ENCODE data around the gene C6orf62.
A peak's percentile ranks its signal among the peaks of the same experiment; 100 is the strongest.
"Not testable (repeated sequence)": the region's sequence is repeated elsewhere in the genome, so short reads cannot be mapped to it uniquely, and the experiment has no call there.

The C6orf62 gene

DNA sequence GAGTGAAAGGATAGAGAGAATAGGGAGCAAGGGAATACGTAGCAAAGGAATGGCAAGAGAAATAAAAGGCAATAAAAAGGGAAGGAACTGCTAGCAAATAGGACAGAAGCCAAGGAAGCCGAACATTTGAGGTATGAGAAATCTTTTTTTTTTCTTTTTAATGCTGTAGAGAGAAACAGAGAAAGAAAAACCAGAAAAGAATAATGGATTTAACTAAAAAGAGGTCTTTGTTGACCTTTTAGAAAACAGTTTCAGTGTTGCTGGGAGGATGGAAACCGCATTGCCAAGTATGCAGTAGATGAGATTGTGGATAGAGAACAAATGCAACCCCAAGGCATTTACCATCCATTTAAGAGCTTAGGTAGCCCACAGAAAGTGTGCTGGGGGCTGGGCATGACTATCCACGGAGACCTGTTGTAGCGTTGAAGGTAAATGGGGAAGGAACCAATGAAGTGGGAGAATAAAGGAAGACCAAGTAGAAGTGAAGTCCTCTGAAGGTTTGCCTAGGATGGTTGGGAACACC, 23.3 kb upstream of the C6orf62 start:
- no peak for DNase-seq

DNA sequence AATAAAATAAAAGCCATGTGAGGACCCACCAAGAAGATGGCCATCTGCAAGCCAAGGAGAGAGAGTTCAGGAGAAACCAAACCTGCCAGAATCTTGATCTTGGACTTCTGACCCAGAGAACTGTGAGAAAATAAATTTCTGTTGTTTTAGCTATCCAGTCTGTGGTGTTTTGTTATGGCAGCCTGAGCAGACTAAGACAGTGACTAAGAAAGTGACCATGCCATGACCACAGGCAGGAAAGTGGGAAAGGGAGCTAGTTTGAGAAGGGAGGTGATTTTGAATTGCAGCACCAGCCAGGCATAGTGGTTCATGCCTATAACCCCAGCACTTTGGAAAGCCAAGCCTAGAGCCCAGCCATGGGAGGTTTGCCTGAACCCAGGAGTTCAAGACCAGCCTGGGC, 21.9 kb upstream of the C6orf62 start:
- DNase-seq, result no peak

DNA sequence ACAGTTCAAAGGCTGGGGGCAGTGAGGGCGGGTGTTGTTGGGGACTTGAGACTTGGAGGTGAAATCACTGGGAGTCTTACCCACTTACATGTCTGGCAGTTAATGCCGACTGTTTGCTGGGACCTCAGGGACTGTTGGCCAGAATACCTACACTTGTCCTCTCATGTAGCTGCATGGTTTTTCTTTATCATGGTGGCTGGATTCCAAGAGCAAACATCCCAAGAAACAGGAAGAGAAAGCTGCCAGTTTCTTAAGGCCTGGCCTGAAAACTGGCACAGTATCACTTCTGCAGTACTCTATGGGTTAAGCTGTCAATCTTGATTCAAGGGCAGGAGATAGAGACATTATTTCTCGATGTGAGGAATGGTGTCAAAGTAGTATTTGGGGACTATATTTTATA, 19.8 kb upstream of the C6orf62 start:
- no peak for DNase-seq

DNA sequence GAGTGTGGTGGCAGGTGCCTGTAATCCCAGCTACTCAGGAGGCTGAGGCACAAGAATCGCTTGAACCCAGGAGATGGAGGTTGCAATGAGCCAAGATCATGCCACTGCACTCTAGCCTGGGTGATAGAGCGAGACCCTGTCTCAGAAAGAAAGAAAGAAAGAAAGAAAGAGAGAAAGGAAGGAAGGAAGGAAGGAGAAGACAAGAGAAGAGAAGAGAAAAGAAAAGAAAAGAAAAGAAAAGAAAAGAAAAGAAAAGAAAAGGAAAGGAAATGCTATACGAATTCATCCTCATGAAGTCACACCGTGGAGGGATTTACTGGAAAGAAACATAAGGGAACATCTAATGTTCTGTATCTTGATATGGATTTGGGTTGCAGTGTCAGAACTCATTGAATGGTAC, 15.8 kb upstream of the C6orf62 start:
- not testable (repeated sequence) for DNase-seq

DNA sequence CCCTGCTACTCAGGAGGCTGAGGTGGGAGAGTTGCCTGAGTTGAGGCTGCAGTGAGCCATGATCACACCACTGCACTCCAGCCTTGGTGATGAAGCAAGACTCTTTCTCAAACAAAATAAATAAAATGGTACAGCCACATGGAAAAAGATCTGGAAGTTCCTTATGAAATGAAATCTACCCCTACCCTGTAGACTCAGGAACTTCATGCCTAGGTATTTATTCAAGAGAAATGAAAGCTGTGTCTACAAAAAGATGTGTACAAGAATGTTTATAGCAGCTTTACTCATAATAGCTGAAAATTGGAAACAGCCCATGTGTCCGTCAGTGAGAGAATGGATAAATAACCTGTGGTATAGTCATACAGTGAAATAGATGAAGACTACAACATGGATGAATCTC, 15.2 kb upstream of the C6orf62 start:
- no peak for DNase-seq

DNA sequence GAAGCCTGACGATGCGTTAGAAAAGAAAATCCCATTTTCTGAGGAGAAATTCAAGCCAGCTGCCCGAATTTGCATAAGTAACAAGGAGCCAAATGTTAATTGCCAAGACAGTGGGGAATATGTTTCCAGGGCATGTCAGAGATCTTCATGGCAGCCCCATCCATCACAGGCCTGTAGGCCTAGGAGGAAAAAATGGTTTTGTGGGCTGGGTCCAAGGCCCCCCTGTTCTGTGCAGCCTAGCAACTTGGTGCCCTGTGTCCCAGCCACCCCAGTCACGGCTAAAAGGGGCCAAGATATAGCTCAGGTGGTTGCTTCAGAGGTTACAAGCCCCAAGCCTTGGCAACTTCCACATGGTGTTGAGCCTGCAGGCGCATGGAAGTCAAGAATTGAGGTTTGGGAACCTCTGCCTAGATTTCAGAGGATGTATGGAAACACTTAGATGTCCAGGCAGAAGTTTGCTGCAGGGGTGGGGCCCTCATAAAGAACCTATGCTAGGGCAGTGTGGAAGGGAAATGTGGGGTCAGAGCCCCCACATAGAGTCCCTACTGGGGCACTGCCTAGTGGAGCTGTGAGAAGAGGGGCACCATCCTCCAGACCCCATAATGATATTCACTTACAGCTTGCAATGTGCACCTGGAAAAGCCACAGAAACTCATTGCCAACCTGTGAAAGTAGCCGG, 12.6 kb upstream of the C6orf62 start:
- not testable (repeated sequence) for DNase-seq

DNA sequence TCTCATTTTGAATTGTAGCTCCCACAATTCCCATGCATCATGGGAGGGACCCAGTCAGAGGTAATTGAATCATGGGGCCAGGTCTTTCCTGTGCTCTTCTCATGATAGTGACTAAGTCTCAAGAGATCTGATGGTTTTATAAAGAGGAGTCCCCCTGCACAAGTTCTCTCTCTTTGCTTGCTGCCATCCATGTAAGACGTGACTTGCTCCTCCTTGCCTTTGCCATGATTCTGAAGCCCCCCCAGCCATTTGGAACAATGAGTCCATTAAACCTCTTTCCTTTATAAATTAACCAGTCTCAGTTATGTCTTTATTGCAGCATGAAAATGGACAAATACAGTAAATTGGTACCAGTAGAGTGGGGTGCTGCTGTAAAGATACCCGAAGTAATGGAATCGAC, 11.7 kb upstream of the C6orf62 start:
- DNase-seq, result not testable (repeated sequence)

DNA sequence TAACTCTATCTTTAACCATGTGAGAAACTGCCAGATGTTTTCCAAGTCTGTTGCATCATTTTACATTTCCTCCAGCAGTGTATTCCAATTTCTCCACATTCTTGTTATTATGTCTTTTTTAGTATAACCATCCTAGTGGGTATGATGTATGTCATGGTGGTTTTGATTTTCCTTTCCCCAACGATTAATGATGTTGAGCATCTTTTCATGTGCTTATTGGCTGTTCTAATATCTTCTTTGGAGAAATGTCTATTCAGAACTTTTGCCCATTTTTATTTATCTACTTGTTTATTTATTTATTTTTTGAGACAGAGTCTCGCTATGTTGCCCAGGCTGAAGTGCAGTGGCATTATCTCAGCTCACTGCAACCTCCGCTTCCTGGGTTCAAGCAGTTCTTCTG, 4.3 kb upstream of the C6orf62 start:
- no peak for DNase-seq

DNA sequence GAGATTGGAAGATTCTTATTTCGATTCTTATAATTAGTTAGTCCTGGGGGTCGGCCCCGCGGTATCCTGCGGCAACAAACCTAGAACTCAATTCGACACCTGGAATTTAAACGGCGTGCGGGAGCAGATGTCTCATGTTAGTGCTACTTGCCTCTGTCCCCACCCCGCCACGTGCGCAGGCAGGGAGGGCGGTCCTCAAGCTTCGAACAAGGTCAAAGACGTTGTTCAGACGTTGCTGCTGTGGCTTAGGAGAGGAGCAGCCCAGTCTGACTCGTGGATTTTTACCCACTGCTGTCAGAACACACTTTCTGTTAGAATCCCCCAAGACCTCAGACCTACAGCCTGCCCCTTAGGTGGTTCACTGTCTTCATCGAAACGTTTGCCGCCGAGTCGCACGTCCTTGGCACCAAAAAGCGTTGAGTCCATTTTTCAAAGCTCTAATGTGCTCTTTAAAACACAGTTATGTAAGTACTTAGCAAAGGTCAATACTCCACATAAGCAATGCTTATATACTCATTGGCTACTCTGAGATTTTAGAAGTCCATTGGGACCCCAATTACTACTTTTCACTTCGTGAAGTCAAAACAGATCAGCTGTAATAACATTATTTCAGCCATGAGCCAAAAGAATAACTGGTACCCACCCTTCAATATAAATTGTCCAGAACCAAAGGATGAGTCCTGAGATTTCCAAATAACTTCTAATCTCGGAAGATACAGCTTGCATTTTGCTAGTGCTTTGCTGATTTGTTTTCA, 2.7 kb upstream of the C6orf62 start:
- DNase-seq, result no peak

DNA sequence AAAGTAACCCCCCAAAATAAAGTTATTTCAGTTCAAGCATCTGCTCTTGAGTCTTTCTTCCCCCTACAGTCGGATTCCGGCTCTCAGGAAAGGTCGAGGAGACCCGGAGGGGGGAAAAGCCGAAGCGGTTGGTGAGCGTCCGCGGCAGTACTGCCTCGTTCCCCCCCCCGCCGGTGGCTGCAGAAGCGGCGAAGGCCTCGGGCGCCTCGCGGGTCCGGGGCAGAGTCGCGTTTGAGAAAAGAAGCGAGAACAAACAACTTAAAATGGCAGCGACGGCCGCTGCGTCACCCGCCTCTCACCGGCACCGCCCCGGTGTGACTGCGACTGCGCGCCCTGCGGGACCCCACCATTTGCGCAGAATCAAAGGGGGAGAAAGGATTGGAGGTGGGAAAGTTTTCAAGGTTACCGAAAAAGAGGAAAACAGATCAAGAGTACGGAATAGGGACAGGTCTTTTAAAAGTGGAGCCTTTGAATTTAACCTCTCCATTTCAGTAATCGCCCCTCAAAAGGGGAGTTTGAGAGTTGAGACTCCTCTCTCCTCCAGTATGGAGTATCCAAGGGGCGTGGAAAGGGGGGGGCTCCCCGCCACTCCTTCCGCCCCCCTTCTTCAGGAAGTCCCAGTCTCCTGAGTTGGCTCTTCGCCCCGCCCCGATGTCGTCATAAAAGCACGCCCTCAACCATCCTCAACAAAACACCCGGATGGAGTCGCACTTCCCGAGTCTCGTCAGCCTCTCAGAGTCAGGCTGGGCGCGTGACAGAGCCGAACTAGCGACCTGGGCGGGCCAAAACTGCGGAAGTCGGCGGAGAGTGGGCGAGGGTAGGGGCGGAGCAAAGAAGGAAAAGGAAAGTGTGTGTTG, 1.9 kb upstream of the C6orf62 start:
- peak; percentile 99 for DNase-seq

DNA sequence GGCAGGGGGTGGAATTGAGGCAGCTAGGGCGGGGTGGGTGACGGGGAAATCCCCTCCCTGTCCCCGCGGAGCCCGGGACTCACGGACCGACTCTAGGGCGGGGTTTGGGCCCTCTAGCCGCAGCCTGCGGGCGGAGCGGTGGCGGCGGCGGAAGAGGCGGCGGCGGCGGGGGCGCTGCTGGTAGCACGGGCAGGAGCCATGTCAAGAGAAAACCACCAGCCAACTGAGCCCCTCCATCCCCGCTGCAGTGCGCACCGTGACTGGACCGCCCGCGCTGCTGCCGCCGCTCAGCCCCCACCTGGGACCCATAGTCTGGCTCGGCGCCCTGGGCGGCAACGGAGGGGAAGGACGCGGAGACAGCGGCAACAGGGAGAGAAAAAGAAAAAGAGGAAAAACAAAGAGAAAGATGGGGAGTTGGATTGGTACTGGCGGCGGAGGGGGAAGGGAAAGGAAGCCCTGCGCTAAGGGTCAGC, 1.2 kb upstream of the C6orf62 start:
- peak; percentile 67 for DNase-seq

DNA sequence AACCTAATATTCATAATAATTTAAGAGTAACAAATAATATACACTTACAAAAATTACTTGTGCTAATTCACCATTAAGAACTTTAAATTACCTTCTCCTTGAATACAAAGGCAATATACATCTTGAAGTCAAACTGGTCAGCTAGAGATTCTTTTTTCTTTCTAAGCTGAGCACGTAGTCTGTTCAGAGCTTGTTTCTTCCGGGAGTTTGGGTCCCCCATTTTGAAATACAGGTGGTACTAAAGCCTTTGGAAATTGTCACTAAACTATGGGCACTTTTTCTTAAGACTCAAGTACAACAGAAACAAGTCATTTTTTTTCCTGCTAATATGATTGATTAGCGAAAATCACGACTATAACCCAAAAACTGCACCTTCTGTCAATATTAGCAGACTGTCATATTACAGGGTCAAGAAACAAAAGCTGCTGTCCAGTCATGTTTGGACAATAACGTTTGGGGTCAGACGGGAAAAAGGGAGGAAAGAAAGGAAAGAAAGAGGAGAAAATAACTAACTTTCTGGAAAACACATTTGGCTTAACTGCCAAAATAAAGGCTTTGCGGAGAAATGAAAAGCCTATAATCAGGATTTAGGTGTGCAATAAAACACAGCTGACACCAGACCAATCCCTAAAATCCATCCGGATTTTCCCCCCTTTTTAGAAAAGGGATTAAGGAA, 367 bp downstream of the C6orf62 start:
- no peak for DNase-seq

DNA sequence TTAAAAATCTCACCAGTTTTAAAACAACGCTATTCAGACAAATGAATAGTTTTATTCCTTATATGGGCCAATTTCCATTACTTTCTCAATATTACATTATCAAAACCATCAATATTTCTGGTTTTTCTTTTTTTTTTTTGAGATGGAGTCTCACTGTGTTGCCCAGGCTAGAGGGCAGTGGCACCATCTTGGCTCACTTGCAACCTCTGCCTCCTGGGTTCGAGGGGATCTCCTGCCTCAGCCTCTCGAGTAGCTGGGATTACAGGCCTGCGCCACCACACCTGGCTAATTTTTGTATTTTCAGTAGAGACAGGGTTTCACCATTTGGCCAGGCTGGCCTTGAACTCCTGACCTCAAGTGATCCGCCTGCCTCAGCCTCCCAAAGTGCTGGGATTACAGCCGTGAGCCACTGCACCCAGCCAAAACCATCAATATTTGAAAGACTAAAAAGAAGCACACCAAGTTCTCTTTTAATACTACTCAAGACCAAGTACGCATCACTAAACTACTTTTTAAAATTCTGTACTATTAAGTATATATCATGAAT, 2.3 kb downstream of the C6orf62 start:
- DNase-seq, result not testable (repeated sequence)

DNA sequence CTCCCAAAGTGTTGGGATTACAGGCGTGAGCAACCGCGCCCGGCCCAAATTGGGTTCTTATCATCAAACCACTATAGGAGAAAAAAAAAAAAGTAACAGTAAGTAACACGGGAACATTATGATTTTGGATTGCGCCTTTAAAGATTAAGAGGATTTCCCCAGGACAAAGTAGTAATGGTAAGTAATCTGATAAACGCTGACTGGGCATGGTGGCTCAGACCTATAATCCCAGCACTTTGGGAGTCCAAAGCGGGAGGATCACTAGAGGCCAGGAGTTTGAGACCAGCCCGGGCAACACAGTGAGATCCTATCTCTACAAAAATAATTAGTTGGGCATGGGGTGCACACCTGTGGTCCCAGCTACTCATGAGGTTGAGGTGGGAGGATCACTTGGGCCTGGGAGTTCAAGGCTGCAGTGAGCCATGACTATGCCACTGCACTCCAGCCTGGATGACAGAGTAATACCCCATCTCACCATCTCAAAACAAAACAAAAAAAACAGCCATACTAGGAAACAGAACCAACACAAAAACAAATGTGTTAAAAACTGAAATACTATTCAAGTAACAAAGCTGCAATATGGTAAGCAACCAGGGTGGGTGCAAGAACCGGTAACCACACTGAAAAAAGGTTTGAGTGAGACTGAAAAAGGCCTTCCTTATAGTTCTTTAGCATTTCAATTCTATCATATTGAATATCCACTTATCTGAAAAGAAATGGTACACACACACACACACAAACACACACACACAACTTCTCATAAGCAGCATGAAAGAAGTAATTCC, 8.2 kb downstream of the C6orf62 start:
- DNase-seq, result no peak

DNA sequence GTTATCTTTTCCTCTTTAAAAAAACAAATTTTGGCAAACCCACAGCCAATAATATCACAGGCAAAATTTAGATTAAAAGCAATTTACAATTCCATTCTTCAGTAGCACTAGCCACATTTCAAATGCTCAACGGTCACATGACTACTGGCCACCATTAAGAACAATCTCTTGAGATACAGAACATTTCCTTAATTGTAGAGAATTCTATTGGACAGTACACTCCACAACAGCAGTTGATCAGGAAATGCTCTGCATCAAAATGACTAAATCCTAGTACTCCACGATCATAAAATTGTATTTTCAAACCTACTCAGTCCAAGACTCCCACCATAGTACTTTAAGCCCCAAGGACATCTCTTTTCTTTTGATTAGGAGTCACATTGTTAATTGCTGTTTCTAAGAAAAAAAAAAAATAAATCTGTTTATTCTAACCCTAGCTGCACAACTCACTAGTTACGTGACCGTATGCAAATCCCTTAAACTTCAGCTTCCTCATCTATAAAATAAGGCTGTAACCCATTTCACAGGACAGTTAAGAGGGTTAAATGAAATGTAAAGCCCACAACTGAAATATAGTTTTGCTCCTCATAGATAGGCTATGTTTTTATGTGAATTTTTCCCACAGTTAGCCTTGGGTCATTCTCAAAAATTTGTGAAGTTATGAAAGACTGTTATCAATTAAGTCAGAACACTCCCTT, 9.8 kb downstream of the C6orf62 start:
- no peak for DNase-seq

DNA sequence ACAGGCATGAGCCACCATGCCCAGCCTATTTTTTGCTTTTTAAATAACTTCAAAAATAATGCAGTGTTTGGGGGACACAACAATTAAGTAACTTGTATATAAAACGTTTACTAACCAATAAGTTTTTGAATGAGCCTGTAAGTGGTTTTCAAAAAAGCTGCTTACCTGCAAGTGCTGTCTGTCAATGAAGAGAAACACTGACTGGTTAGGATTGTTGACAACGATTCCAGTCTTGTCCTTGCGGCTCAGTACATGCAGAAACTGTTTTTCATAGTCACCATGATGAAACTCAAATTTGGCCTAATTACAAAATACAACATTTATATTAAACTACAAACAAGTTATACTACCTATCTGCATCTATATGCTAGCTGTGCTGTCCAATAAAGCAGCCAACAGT, 10.3 kb downstream of the C6orf62 start:
- DNase-seq, result no peak

DNA sequence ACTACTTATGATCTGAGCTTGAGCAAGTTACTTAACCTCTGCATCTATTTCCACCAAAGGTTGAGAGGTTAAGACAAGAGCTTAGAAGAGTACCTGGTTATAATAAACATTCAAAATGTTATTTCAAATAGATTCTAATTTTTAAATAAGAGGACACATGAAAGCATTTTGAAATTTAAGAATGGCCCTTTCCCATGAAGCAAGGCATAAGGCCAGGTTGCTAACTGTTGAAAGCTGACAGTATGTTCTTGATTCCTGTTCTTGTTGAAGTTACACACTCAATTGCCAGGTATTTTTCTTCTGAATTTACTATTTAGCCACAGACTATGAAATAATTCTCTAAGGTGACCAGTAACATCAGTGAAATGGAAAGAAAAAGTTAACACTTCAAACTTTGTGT, 14.5 kb downstream of the C6orf62 start:
- DNase-seq, result no peak

DNA sequence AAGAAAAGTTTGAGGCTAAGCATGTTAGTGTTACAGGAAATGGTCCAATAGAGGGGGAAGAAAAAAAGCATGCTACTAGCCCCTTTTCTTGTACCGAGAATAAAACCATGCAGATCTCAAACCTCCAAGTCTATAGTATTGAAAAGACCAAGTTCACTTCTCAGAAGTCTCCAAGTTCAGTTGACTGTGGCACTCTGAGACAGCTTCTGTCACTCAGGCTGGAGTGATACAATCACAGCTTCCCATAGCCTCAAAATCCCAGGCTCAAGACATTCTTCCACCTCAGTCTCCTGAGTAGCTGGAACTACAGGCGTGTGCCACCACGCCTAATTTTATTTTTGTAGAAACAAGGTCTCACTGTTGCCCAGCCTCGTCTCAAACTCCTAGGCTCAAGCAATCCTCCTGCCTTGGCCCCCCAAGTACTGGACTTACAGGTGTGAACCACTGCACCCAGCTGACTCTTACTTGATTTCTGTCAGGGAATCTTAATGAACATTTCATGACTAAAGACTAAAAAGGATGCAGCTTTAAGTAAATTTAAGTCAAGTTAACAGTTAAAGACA, 16.2 kb downstream of the C6orf62 start:
- no peak for DNase-seq

DNA sequence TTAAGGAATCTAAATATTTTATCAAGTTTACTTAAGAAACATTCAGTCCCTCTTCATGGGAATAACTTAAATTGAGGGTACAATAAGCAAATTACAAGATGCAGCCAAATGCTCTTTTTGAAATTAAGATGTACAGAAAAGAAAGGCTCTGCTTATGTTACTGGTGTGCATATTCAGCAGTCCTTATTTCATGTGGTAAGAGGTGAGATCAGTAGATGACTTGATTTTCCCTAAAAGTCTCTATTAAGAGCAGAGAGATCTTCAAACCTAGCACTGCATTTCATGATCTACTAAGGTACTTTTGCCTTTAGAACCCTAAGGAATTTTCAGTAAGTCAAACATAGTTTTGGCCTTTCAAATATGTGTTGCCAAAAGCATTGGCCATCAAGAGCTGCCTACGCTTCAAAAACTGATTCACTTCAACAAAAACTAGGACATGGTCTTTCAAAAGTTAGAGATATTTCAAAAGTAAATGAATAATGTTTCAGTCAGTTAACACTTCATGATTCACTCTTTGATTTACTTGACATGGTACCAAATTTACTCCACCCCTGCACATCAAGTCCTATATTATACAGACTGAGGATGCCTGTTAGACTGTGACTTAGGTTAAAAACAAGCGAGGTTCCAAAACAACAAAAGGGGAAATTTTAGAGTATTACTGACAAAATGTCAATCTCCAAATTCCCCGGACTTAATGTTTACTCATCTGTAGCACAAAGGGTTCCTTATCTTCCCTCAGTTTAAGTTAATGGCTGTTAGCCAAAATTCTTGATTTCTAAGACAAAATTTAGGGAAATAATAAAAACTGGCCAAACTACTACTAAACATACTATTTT, 19.2 kb downstream of the C6orf62 start:
- DNase-seq, result no peak

DNA sequence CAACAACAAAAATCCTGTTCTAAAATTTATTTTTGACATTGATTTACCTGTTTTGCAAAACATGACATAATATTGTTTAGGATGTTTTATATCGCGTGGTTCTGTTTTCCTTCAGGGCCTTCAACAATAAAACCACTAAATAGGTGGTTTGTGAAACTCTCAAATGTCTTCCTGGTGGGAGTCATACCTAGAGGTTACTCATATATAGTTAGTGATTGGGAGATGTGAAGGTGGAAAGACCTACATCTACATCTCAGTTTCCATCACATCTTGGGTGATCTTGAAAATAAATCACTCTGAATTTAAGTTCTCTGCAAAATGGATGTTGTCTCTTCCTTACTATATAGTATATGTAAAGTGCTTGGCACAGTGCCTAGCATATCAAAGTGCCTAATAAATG, 22.9 kb downstream of the C6orf62 start:
- no peak for DNase-seq
